Endothelial cell of umbilical vein (primary cell): ENCODE results near the gene CACNA1F. TPM values are rescaled to one million over a fixed set of nuclear protein-coding genes. Genes with fewer than 3 reads are reported as not detected.

ENCODE experiments used
- BruUV-seq: library from RNA; stranded (reverse); fragments of 400-500 nt; replicated peaks from 2 replicates; lab custom pipeline; 2021; lab: Mats Ljungman, UMichigan
- CTCF ChIA-PET: fragments of 300-600, 350-600 bp; sonication (Branson Sonifier 250); formaldehyde crosslinking; loops from one replicate; lab custom pipeline; 2021; ENCODE audit warnings: antibody characterized with exemption, inconsistent platforms; lab: Charles Lee
- POLR2A ChIA-PET: fragments of 300-600, 350-600 bp; sonication (Branson Sonifier 250); formaldehyde crosslinking; loops from one replicate; lab custom pipeline; 2021; ENCODE audit warnings: antibody characterized with exemption, inconsistent platforms; lab: Charles Lee
- DNase-seq: peaks from one replicate; pipeline ENCODE4 v3.0.0-alpha.2; 2011; ENCODE audit warnings: low read depth, low spot score
- FAIRE-seq: peaks from 2 replicates; lab custom pipeline; 2011; peaks lifted over from hg19 to GRCh38; lab: Jason Lieb, UNC
- H2AFZ ChIP-seq: 2 replicates; pipeline ENCODE4 v1.6.0; 2012; ENCODE audit warnings: low read depth, low read length, control low read depth, inconsistent platforms
- H3K27ac ChIP-seq: 2 replicates; pipeline ENCODE4 v1.5.1; 2011; ENCODE audit warnings: low read depth, mild to moderate bottlenecking, control low read depth, low read length, moderate library complexity; ENCODE audit not compliant: insufficient read depth
- H3K27me3 ChIP-seq, 2 experiments: 2 replicates each; pipeline versions ENCODE4 v1.6.0 to v1.6.1; 2011; ENCODE audit warnings: low read length in 2 of 2, mixed read lengths in 1 of 2; ENCODE audit not compliant: control insufficient read depth in 2 of 2, insufficient read depth in 2 of 2
- H3K36me3 ChIP-seq, 2 experiments: 2 replicates in 1 of 2; 3 replicates in 1 of 2; pipeline ENCODE4 v1.5.1; 2011; ENCODE audit warnings: low read length in 2 of 2, mild to moderate bottlenecking in 1 of 2, moderate library complexity in 1 of 2; ENCODE audit not compliant: control insufficient read depth in 2 of 2, insufficient read depth in 2 of 2; ENCODE audit errors: extremely low read depth in 1 of 2
- H3K4me1 ChIP-seq: 3 replicates; pipeline ENCODE4 v1.5.1; 2011; ENCODE audit warnings: mild to moderate bottlenecking, low read length; ENCODE audit not compliant: control insufficient read depth, insufficient read depth; ENCODE audit errors: extremely low read depth
- H3K4me2 ChIP-seq: 2 replicates; pipeline ENCODE4 v1.6.1; 2011; ENCODE audit warnings: low read length, control low read depth, mixed read lengths; ENCODE audit not compliant: insufficient read depth
- H3K4me3 ChIP-seq, 3 experiments: fragments of 200-600 bp in 1 of 3; sonication (generic), shearing (Covaris generic) in 1 of 3; replicated peaks in 1 of 3; 2 replicates each; pipeline ENCODE4 v1.5.1; 2011 to 2016; ENCODE audit warnings: control low read depth in 3 of 3, low read length in 3 of 3, mild to moderate bottlenecking in 2 of 3, inconsistent platforms in 1 of 3, low read depth in 1 of 3, moderate library complexity in 1 of 3; ENCODE audit not compliant: insufficient read depth in 1 of 3
- H3K79me2 ChIP-seq: 2 replicates; pipeline ENCODE4 v1.6.0; 2012; ENCODE audit warnings: low read length, inconsistent platforms; ENCODE audit not compliant: control insufficient read depth, insufficient read depth
- H3K9ac ChIP-seq: replicated peaks from 2 replicates; pipeline ENCODE3; 2011; ENCODE audit warnings: low read length, control low read depth; ENCODE audit not compliant: insufficient read depth; ENCODE audit errors: extremely low read depth
- H3K9me1 ChIP-seq: replicated peaks from 3 replicates; pipeline ENCODE4 v1.6.0; 2011; ENCODE audit warnings: mild to moderate bottlenecking, low read length; ENCODE audit not compliant: control insufficient read depth, insufficient read depth; ENCODE audit errors: extremely low read depth
- H3K9me3 ChIP-seq: replicated peaks from 2 replicates; pipeline ENCODE4 v1.5.1; 2012; ENCODE audit warnings: low read length, inconsistent platforms; ENCODE audit not compliant: control insufficient read depth, insufficient read depth
- H4K20me1 ChIP-seq: replicated peaks from 2 replicates; pipeline ENCODE3; 2011; ENCODE audit warnings: mild to moderate bottlenecking, low read length; ENCODE audit not compliant: control insufficient read depth, insufficient read depth; ENCODE audit errors: extremely low read depth
- CTCF ChIP-seq, 2 donors: IDR thresholded peaks; 1 replicate in 1 of 2; 2 replicates in 1 of 2; pipeline ENCODE4 v1.5.1; 2011; ENCODE audit warnings: low read length in 2 of 2, mild to moderate bottlenecking in 2 of 2, moderate library complexity in 2 of 2, control low read depth in 1 of 2, inconsistent platforms in 1 of 2, low read depth in 1 of 2; ENCODE audit not compliant: insufficient read depth in 1 of 2; ENCODE audit errors: extremely low read depth in 1 of 2
- EZH2 ChIP-seq: IDR thresholded peaks from 2 replicates; pipeline ENCODE4 v1.6.1; 2012; ENCODE audit warnings: borderline replicate concordance, low read depth, mild to moderate bottlenecking, moderate library complexity, low read length, inconsistent platforms; ENCODE audit not compliant: severe bottlenecking
- GATA2 ChIP-seq: IDR thresholded peaks from 2 replicates; pipeline ENCODE4 v1.7.0; 2011; ENCODE audit warnings: low read depth, mild to moderate bottlenecking, moderate library complexity, mixed read lengths, low read length; ENCODE audit not compliant: insufficient read length, insufficient read depth
- JUN ChIP-seq: IDR thresholded peaks from 2 replicates; pipeline ENCODE4 v1.6.1; 2011; ENCODE audit warnings: borderline replicate concordance, low read depth; ENCODE audit not compliant: insufficient read length, insufficient read depth
- MAX ChIP-seq: IDR thresholded peaks from 2 replicates; pipeline ENCODE4 v1.6.1; 2011; ENCODE audit not compliant: insufficient read depth, insufficient read length
- POLR2A ChIP-seq: IDR thresholded peaks from 2 replicates; pipeline ENCODE4 v1.6.1; 2012; ENCODE audit warnings: low read depth, mild to moderate bottlenecking, control low read depth, low read length
- POLR2AphosphoS5 ChIP-seq: IDR thresholded peaks from 2 replicates; pipeline ENCODE4 v1.6.1; 2012; ENCODE audit warnings: low read depth, mild to moderate bottlenecking, control low read depth, low read length, moderate library complexity; ENCODE audit not compliant: insufficient read depth
- dilution Hi-C: fragments of 300-500 bp; cut with MboI; formaldehyde crosslinking; loops from one replicate; pipeline ENCODE4 v1.15.0; 2019; ENCODE audit warnings: low sequenced_read_pairs; ENCODE audit not compliant: extremely low pct_ligation_motif_present
- intact Hi-C: fragments of 100-400 bp; cut with micrococcal nuclease; formaldehyde crosslinking; loops from one replicate; pipeline ENCODE4 v1.10.0; 2022
- polyA plus RNA-seq, 4 experiments: library from polyadenylated mRNA; depleted of rRNA in 3 of 4; stranded (reverse) in 3 of 4; unstranded in 1 of 4; fragments of >200 nt; gene quantifications; 2 replicates each; pipeline versions ENCODE4 v1.2.1 to v1.2.3, GENCODE V29; 2011 to 2012; ENCODE audit warnings: missing spikeins in 1 of 4
- total RNA-seq: library from RNA; stranded (reverse); gene quantifications from 2 replicates; pipeline ENCODE4 v1.2.3, GENCODE V29; 2021

Gene CACNA1F
- total and polyA plus RNA-seq, 2 donors (not counting 3 experiments of a cell fraction or from before 2014, with no cell fraction given) = not detected

DNA sequence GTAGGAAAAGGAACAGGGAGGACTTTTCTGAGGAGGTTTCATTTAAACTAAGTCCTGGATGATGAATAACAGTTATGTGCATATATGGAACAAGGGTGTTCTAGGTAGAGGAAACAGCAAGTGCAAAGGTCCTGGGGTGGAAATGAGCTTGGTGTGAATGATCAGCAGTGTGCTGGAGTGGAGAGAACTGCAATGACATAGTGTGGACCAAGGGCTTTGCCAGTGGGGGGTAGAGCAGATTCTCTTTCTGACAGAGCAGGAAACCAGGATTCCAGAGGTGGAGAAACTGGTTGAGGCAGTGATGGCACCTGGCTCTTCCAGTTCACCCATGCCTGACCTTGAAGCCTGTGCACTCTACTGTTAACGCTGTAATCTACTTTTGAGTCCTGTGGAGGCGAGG is 38.2 kb upstream of the CACNA1F start:
- CTCF ChIA-PET = no interaction called here
- no peaks in the 10 kb centered on the region for H4K20me1 ChIP-seq
- H3K27ac ChIP-seq = no peak overlapping the region
- FAIRE-seq (no peak), DNase-seq (no peak)
- H3K9me3 ChIP-seq = no peaks in the 10 kb centered on the region
- no peaks in the 10 kb centered on the region for H3K36me3 ChIP-seq
- dilution Hi-C loops = no loop called here
- H3K4me1 ChIP-seq = no peaks in the 10 kb centered on the region
- no peak for TF ChIP-seq POLR2A
- TF ChIP-seq CTCF (IDR thresholded peaks at IDR 0.05; ENCODE audit: extremely low read depth in 1 of 2, insufficient read depth in 1 of 2, low read depth in 1 of 2, low read length in 2 of 2) = no peak
- H3K4me3 ChIP-seq = no peak overlapping the region
- POLR2A ChIA-PET = no interaction called here
- no peaks in the 10 kb centered on the region for H3K27me3 ChIP-seq
- no TSS peak for BruUV-seq
- no peak overlapping the region for H3K9ac ChIP-seq
- H2AFZ ChIP-seq = no peak overlapping the region
- H3K9me1 ChIP-seq = no peaks in the 10 kb centered on the region
- H3K4me2 ChIP-seq = no peak overlapping the region
- intact Hi-C loops = no loop called here
- peaks cover 17% of the 10 kb centered on the region for H3K79me2 ChIP-seq

GRCh38 chrX:49270249-49270921 is 37.2 kb upstream of the CACNA1F start:
- Histone ChIP-seq H4K20me1 (no peaks in the 10 kb centered on the region), H3K9me1 (no peaks in the 10 kb centered on the region), H2AFZ (peak overlapping the region; percentile 47), H3K79me2 (peaks cover 17% of the 10 kb centered on the region), H3K9ac (peak overlapping the region; percentile 84), H3K4me1 (no peaks in the 10 kb centered on the region), H3K9me3 (no peaks in the 10 kb centered on the region), H3K27me3 (no peaks in the 10 kb centered on the region), H3K27ac (peak overlapping the region; percentile 80), H3K4me3 (peak overlapping the region; percentile 29 to 78 (median 46)), H3K36me3 (no peaks in the 10 kb centered on the region), H3K4me2 (peak overlapping the region; percentile 21)
- DNase-seq (no peak), FAIRE-seq (no peak)
- ChIA-PET CTCF (no interaction called here), POLR2A (no interaction called here)
- TF ChIP-seq MAX = no peak
- no peak for TF ChIP-seq EZH2
- no peak for TF ChIP-seq POLR2A
- TF ChIP-seq GATA2 = no peak
- TF ChIP-seq CTCF (IDR thresholded peaks at IDR 0.05; ENCODE audit: extremely low read depth in 1 of 2, insufficient read depth in 1 of 2, low read depth in 1 of 2, low read length in 2 of 2) = no peak
- TF ChIP-seq POLR2AphosphoS5 = no peak
- TF ChIP-seq JUN = no peak
- dilution Hi-C loops = no loop called here
- BruUV-seq = TSS peak; percentile 17
- intact Hi-C loops = no loop called here
